H9 (cell line): ENCODE data around the gene LINGO1. TPM values are rescaled to one million over a fixed set of nuclear protein-coding genes. Genes with fewer than 3 reads are reported as not detected.

Experiments used
- DNase-seq: peaks from one replicate; pipeline ENCODE4 v3.0.0-alpha.2; 2017
- H2AFZ ChIP-seq: one replicate; pipeline ENCODE4 v1.6.1; 2013; ENCODE audit warnings: mild to moderate bottlenecking, low read length, control low read depth, moderate library complexity
- H2AK5ac ChIP-seq: 2 replicates; pipeline ENCODE4 v1.6.1; 2013; ENCODE audit warnings: low read length, control low read depth, mixed read lengths; ENCODE audit not compliant: insufficient read length
- H2BK120ac ChIP-seq: one replicate; pipeline ENCODE4 v1.6.1; 2013; ENCODE audit warnings: low read depth, mild to moderate bottlenecking, low read length, control low read depth, inconsistent platforms; ENCODE audit not compliant: poor library complexity, severe bottlenecking
- H2BK12ac ChIP-seq: 2 replicates; pipeline ENCODE4 v1.6.1; 2013; ENCODE audit warnings: low read length, control low read depth, mixed read lengths, low read depth; ENCODE audit not compliant: insufficient read length
- H2BK15ac ChIP-seq: 2 replicates; pipeline ENCODE4 v1.6.1; 2013; ENCODE audit warnings: low read depth, low read length, control low read depth
- H2BK20ac ChIP-seq: one replicate; pipeline ENCODE4 v1.6.1; 2013; ENCODE audit warnings: low read depth, mild to moderate bottlenecking, low read length, control low read depth, inconsistent platforms; ENCODE audit not compliant: poor library complexity, severe bottlenecking
- H2BK5ac ChIP-seq: 2 replicates; pipeline ENCODE4 v1.6.1; 2013; ENCODE audit warnings: low read length, control low read depth, mixed read lengths; ENCODE audit not compliant: insufficient read length
- H3K14ac ChIP-seq: 2 replicates; pipeline ENCODE4 v1.6.1; 2013; ENCODE audit warnings: low read length, control low read depth; ENCODE audit not compliant: insufficient read depth
- H3K18ac ChIP-seq: 2 replicates; pipeline ENCODE4 v1.6.1; 2013; ENCODE audit warnings: low read depth, mild to moderate bottlenecking, mixed read lengths, low read length, control low read depth; ENCODE audit not compliant: insufficient read length
- H3K23ac ChIP-seq: 2 replicates; pipeline ENCODE4 v1.6.1; 2013; ENCODE audit warnings: low read length, control low read depth, mixed read lengths, low read depth; ENCODE audit not compliant: insufficient read length
- H3K23me2 ChIP-seq: 2 replicates; pipeline ENCODE4 v1.6.1; 2013; ENCODE audit warnings: low read depth, mild to moderate bottlenecking, mixed read lengths, low read length, control low read depth; ENCODE audit not compliant: insufficient read length, poor library complexity, severe bottlenecking
- H3K27ac ChIP-seq: 2 replicates; pipeline ENCODE4 v1.5.1; 2013; ENCODE audit warnings: low read length, control low read depth, mixed read lengths, low read depth; ENCODE audit not compliant: insufficient read length
- H3K27me3 ChIP-seq: 2 replicates; pipeline ENCODE4 v1.6.1; 2013; ENCODE audit warnings: low read length, control low read depth, inconsistent platforms; ENCODE audit not compliant: insufficient read depth
- H3K4ac ChIP-seq: 2 replicates; pipeline ENCODE4 v1.6.1; 2013; ENCODE audit warnings: low read depth, mild to moderate bottlenecking, control low read depth, inconsistent platforms, low read length, moderate library complexity
- H3K4me1 ChIP-seq: 2 replicates; pipeline ENCODE4 v1.6.1; 2013; ENCODE audit warnings: low read length, control low read depth, inconsistent platforms; ENCODE audit not compliant: insufficient read depth
- H3K4me2 ChIP-seq: 2 replicates; pipeline ENCODE4 v1.6.1; 2013; ENCODE audit warnings: low read length, control low read depth, mixed read lengths; ENCODE audit not compliant: insufficient read length, insufficient read depth
- H3K56ac ChIP-seq: 2 replicates; pipeline ENCODE4 v1.6.1; 2013; ENCODE audit warnings: low read depth, mild to moderate bottlenecking, mixed read lengths, low read length, control low read depth; ENCODE audit not compliant: insufficient read length
- H3K79me1 ChIP-seq: 2 replicates; pipeline ENCODE4 v1.6.1; 2013; ENCODE audit warnings: low read depth, mild to moderate bottlenecking, moderate library complexity, low read length, control low read depth, inconsistent platforms; ENCODE audit not compliant: insufficient read depth, poor library complexity, severe bottlenecking
- H3K79me2 ChIP-seq: 2 replicates; pipeline ENCODE4 v1.6.1; 2013; ENCODE audit warnings: low read length, control low read depth, inconsistent platforms; ENCODE audit not compliant: insufficient read depth
- H3K9ac ChIP-seq: 2 replicates; pipeline ENCODE4 v1.6.1; 2013; ENCODE audit warnings: low read length, control low read depth, mixed read lengths; ENCODE audit not compliant: insufficient read length; ENCODE audit errors: extremely low read depth
- H3K9me3 ChIP-seq: one replicate; pipeline ENCODE4 v1.6.1; 2013; ENCODE audit warnings: low read depth, low read length, inconsistent platforms; ENCODE audit not compliant: control insufficient read depth
- H3T11ph ChIP-seq: one replicate; pipeline ENCODE4 v1.6.1; 2013; ENCODE audit warnings: mild to moderate bottlenecking, low read length, control low read depth, inconsistent platforms
- H4K20me1 ChIP-seq: one replicate; pipeline ENCODE4 v1.6.1; 2013; ENCODE audit not compliant: control insufficient read depth, insufficient read length, insufficient read depth
- H4K5ac ChIP-seq: 2 replicates; pipeline ENCODE4 v1.6.1; 2013; ENCODE audit warnings: low read depth, mild to moderate bottlenecking, mixed read lengths, low read length, control low read depth; ENCODE audit not compliant: insufficient read length
- H4K8ac ChIP-seq: replicated peaks from 2 replicates; pipeline ENCODE4 v1.6.1; 2013; ENCODE audit warnings: low read length, control low read depth, mixed read lengths, low read depth; ENCODE audit not compliant: insufficient read length
- H4K91ac ChIP-seq: 2 replicates; pipeline ENCODE4 v1.6.1; 2013; ENCODE audit warnings: low read depth, mild to moderate bottlenecking, moderate library complexity, mixed read lengths, low read length, control low read depth; ENCODE audit not compliant: insufficient read length
- H3K27ac Mint-ChIP-seq, 3 experiments: 2 replicates in 2 of 3; 3 replicates in 1 of 3; pipeline ENCODE4 v1.8.0; 2020 to 2021; ENCODE audit warnings: mixed read lengths in 3 of 3, mild to moderate bottlenecking in 1 of 3, moderate library complexity in 1 of 3
- H3K27me3 Mint-ChIP-seq: 2 replicates; pipeline ENCODE4 v1.8.0; 2021; ENCODE audit warnings: low read depth, mild to moderate bottlenecking, moderate library complexity, mixed read lengths
- H3K36me3 Mint-ChIP-seq, 3 experiments: 2 replicates in 2 of 3; 3 replicates in 1 of 3; pipeline ENCODE4 v1.8.0; 2020 to 2021; ENCODE audit warnings: low read depth in 3 of 3, mixed read lengths in 3 of 3; ENCODE audit not compliant: insufficient read depth in 1 of 3
- H3K4me1 Mint-ChIP-seq, 2 experiments: 2 replicates each; pipeline ENCODE4 v1.8.0; 2020; ENCODE audit warnings: mixed read lengths in 2 of 2
- H3K4me3 Mint-ChIP-seq, 2 experiments: 2 replicates in 1 of 2; 3 replicates in 1 of 2; pipeline ENCODE4 v1.8.0; 2020 to 2021; ENCODE audit warnings: mild to moderate bottlenecking in 2 of 2, mixed read lengths in 2 of 2, moderate library complexity in 1 of 2
- H3K9me3 Mint-ChIP-seq, 2 experiments: 2 replicates in 1 of 2; 3 replicates in 1 of 2; pipeline ENCODE4 v1.8.0; 2020; ENCODE audit warnings: mild to moderate bottlenecking in 2 of 2, mixed read lengths in 2 of 2, moderate library complexity in 1 of 2
- WGBS: extraction: QIAGEN DNeasy Blood & Tissue Kit; methylation state at CpG from one replicate; pipeline ENCODE4 v1.1.7; 2013; ENCODE audit warnings: missing lambda C conversion rate, low lambda C conversion rate, mixed read lengths; ENCODE audit not compliant: insufficient read length; ENCODE audit errors: extremely low coverage; 5-methylcytosine and 5-hydroxymethylcytosine counted together
- total RNA-seq: library from RNA; stranded (reverse); gene quantifications from 2 replicates; pipeline ENCODE4 v1.2.1, GENCODE V29; 2021
- TF ChIP-seq, protein P1 (sequence below): fragments of 200-600 bp; sonication (generic); conservative IDR thresholded peaks from 3 replicates; pipeline ENCODE4 v1.8.0; 2021; ENCODE audit warnings: antibody characterized with exemption, mild to moderate bottlenecking

The LINGO1 gene
- total RNA-seq, 1 experiment from 2014 or later = 41.6 TPM

- no peak overlapping the region for H3K4me2 ChIP-seq
- H3K36me3 Mint-ChIP-seq = no peaks in the 10 kb centered on the region
- peak; percentile 59 for DNase-seq
Observed at GRCh38 chr15:77584201-77584600, 48.5 kb downstream of the LINGO1 start.

More at GRCh38 chr15:77584201-77584600, 48.5 kb downstream of the LINGO1 start:
- Histone ChIP-seq H3T11ph (no peak overlapping the region), H3K14ac (no peak overlapping the region; the same call in 1 of the 2 replicates), H2BK120ac (no peak overlapping the region), H3K23me2 (no peaks in the 10 kb centered on the region), H4K20me1 (no peaks in the 10 kb centered on the region), H3K23ac (no peak overlapping the region), H3K9ac (no peak overlapping the region), H3K9me3 (no peaks in the 10 kb centered on the region), H3K79me1 (no peaks in the 10 kb centered on the region), H3K4me1 (no peaks in the 10 kb centered on the region), H3K27me3 (no peaks in the 10 kb centered on the region), H3K18ac (no peak overlapping the region), H4K8ac (no peak overlapping the region), H2AFZ (no peak overlapping the region), H4K91ac (no peak overlapping the region), H3K4ac (no peak overlapping the region), H4K5ac (no peak overlapping the region), H3K56ac (no peak overlapping the region), H2BK20ac (no peak overlapping the region), H3K27ac (no peak overlapping the region), H2BK5ac (no peak overlapping the region), H2BK12ac (no peak overlapping the region), H3K79me2 (no peaks in the 10 kb centered on the region), H2BK15ac (no peak overlapping the region), H2AK5ac (no peak overlapping the region)
- Mint-ChIP-seq H3K27me3 (peaks cover 2% of the 10 kb centered on the region; the same call in 1 of the 2 replicates), H3K9me3 (no peaks in the 10 kb centered on the region), H3K27ac (no peak overlapping the region), H3K4me1 (peaks cover 3 to 21% of the 10 kb centered on the region in 2 experiments), H3K4me3 (no peak overlapping the region)
- TF ChIP-seq, protein P1, sequence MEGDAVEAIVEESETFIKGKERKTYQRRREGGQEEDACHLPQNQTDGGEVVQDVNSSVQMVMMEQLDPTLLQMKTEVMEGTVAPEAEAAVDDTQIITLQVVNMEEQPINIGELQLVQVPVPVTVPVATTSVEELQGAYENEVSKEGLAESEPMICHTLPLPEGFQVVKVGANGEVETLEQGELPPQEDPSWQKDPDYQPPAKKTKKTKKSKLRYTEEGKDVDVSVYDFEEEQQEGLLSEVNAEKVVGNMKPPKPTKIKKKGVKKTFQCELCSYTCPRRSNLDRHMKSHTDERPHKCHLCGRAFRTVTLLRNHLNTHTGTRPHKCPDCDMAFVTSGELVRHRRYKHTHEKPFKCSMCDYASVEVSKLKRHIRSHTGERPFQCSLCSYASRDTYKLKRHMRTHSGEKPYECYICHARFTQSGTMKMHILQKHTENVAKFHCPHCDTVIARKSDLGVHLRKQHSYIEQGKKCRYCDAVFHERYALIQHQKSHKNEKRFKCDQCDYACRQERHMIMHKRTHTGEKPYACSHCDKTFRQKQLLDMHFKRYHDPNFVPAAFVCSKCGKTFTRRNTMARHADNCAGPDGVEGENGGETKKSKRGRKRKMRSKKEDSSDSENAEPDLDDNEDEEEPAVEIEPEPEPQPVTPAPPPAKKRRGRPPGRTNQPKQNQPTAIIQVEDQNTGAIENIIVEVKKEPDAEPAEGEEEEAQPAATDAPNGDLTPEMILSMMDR = peak; percentile 60
- WGBS = no CpG with 5 or more reads among the region's 7 CpGs
